ENCODE results near the gene KLHDC7B.
A peak's percentile ranks its signal among the peaks of the same experiment; 100 is the strongest.

The KLHDC7B gene

DNA sequence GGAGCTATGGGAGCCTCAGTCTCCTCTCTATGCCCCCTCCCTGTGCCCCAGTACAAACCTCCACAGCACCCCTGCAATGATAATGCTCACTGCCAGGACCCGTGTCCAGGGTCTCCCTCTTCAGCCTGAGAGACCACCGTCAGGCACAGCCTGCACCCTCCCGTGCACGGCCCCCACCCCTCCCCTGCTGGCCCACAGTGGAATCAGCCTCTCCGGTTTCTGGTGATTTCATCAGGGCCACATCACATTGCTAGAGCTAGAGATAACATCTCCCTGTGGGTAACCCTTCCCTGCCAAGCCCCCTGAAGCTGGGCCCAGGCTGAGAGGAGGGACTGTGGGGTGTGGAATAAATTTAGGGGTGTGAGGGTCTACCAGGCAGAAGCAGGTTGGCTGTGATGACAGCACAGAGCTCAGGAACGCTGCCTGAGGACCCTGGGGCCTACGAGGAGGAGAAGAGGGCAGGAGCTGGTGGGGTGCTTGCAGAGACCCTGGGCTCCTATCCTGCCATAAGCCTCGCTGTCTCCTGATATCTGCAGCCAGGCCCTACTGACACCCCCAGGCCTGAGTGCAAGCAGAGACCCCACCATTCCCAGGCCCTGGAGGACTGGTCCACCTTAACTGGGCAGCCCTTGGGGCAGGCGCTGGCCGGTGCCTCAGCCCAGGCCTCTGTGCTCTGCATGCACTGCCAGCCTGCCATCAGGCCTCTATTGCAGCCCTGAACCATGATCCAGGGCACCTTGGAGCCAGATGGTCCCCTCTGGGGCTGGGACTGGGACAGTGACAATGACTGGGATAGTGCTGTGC is at the start of gene KLHDC7B:
Gene KLHDC7B, plus strand, starts transcription at position 378 of the 804 bp plus-strand sequence. Its CDS starts 345 bp downstream, at position 723.
- no peak for DNase-seq

DNA sequence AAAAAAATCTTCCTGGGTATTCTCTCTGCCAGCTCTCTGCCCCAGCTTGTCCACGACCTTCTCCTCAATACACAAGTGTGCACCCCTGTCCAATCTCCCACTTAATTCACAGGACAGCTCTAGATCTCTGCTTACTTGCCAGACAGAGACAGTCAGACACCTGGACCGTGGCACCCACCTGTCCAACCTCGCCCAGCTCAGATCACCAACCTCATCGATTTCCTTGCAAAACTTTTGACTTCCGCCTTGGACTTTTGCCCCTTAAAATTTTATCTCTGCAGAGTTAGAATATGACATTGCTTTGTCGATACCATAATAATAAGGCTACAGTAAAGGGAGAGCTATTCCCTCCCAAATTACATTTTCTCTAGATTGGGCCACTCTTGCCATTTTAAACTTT is 48.6 kb upstream of the KLHDC7B start:
- no peak for DNase-seq

- DNase-seq: no peak
Measured at GRCh38 chr22:50498322-50498890, 47.3 kb upstream of the KLHDC7B start.

DNA sequence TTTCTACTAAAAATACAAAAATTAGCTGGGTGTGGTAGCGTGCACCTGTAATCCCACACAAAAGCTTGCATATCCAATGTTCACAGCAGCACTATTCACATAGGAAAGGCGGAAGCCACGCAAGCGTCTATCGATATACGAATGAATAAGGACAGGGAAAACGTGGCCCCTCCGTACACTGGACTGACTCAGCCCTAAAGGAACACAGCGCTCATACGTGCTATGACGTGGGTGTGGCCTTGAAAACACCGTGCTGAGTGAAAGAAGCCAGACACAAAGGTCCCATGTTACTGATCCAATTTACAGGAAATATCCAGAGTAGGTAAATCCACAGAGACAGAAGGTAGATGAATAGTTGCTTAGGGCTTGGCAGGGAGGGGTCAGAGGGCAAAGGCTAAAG is 45.2 kb upstream of the KLHDC7B start:
- no peak for DNase-seq

- DNase-seq: no peak
Measured at GRCh38 chr22:50502096-50502495, 43.6 kb upstream of the KLHDC7B start.

- DNase-seq: no peak
Measured at GRCh38 chr22:50502628-50503474, 42.8 kb upstream of the KLHDC7B start.

- no peak for DNase-seq
Measured at GRCh38 chr22:50503475-50504145, 42.1 kb upstream of the KLHDC7B start.

GRCh38 chr22:50504369-50505211 is 41.1 kb upstream of the KLHDC7B start:
- DNase-seq: no peak

DNA sequence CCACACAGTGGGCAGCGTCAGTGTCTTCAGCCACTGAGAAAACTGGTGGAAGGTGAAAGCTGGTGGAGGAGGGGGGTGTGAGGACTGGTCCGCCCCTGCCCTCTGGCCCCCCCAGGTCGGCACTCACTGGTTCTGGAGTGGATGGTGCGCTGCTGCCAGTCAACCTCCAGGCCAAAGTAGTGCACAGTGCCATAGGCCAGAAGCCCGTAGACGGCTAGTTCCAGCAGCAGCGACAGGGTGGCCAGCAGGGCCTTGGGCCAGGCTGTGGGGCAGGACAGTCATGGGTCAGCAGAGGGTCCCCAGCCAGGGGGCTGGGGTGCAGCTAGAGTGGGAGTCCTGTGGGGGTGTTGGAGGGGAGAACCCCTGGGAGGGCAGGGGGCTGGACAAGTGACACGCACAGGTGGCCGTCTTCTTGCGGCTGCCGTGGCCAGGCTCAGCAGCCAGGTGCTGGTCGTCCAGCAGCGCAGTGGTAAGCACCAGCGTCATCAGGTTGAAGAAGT is 40.4 kb upstream of the KLHDC7B start:
- DNase-seq: no peak

- DNase-seq: no peak
Measured at GRCh38 chr22:50505776-50506610, 39.7 kb upstream of the KLHDC7B start.

GRCh38 chr22:50506611-50507420 is 38.9 kb upstream of the KLHDC7B start:
- DNase-seq: peak; percentile 49

DNA sequence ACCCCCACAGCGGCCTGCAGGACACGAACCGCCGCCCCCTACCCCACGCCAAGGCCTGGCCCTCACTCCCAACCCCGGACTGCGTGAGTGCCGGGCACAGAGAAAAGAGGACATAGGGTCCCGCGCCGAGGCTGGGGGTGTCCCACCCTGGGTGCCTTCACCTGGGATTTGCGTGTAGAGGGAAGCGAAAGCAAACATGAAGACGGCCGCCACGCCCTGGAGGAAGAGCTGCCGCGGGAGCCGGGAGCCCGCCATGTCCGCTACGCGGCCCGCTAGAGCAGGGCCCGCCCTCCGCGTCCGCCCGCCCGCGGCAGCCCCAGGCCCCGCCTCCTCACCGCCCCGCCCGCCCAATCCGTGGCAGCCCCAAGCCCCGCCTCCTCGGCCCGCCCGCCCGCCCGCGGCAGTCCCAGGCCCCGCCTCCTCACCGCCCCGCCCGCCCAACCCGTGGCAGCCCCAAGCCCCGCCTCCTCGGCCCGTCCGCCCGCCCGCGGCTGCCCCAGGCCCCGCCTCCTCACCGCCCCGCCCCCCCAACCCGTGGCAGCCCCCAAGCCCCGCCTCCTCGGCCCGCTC is 38.2 kb upstream of the KLHDC7B start, which contains the start of gene LMF2:
Gene LMF2, minus strand, starts transcription at position 282 of the 570 bp plus-strand sequence. Its CDS starts 27 bp downstream, at position 255.
- no peak for DNase-seq

DNA sequence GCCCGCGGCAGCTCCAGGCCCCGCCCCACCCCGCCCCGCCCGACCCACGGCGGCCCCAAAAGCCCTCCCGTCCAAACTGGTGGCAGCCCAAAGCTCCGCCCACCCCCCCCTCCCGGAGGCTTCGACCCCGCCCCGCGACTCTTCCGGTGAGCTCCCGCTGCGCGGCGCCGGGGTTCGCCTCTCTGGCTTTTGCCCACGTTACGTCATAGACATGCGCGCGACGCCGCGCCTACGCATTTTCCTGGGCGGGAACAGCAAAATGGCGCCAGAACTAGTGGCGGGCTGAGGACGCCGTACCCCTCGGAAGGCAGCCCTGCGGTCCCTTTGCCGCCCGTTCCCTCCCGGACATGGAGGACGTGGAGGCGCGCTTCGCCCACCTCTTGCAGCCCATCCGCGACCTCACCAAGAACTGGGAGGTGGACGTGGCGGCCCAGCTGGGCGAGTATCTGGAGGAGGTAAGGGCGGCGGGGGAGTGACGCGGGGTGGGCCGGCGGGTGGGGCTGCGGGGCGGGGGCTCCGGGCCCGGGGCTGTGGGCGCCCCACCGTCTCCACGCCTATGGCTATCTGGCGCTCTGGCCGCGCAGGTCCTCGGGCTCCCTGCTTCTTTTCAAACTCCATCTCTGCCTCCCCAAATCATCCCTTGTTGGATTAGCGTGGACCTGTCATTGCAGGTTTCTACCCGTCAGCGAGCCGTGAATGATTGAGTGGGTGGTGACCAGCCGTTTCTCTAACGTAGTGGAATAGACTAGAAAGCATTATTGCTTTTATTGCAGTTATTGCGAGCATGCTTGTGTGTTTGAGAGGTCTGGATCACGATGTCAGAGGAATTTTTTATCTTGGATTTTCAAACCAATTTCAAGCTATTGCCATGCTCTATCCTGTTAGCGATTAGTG is 37.5 kb upstream of the KLHDC7B start, which contains the start of gene NCAPH2:
Gene NCAPH2, plus strand, starts transcription at position 234 of the 894 bp plus-strand sequence. Its CDS starts 114 bp downstream, at position 348.
- peak; percentile 52 for DNase-seq

GRCh38 chr22:50508897-50509296 is 36.8 kb upstream of the KLHDC7B start:
- DNase-seq: no peak

DNA sequence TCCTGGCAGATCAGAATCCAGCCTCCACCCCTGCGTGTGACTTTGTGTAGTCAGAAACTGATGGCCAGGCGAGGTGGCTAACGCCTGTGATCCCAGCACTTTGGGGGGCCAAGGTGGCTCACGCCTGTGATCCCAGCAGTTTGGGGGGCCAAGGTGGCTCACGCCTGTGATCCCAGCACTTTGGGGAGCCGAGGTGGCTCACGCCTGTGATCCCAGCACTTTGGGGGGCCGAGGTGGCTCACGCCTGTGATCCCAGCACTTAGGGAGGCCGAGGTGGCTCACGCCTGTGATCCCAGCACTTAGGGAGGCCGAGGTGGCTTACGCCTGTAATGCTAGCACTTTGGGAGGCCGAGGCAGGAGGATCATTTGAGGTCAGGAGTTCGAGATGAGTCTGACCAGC is 32.5 kb upstream of the KLHDC7B start:
- no peak for DNase-seq

GRCh38 chr22:50516068-50516467 is 29.6 kb upstream of the KLHDC7B start:
- DNase-seq: no peak

DNA sequence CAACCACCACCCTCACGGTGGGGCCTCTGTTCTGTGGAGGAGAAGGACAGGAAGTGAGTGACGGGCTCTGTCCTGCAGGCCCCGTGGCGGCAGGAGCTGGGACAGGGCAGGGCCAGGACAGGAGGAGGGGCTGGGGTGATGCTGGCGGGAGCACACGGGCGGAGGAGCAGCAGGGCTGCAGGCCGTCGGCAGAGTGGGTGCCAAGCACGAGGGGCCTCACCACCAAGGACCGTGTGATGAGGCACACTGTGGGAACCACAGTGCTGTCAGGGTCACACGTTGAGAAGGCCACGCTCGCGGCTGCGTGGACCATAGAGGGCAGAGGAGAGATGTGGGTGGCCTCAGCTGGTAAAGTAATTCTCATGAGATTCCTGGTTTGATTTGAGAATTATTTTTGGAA is 28.8 kb upstream of the KLHDC7B start:
- no peak for DNase-seq
